Psoas muscle (tissue), 8 donors: ENCODE results near the gene ZBED2. TPM values are rescaled to one million over a fixed set of nuclear protein-coding genes. Genes with fewer than 3 reads are reported as not detected.

Source experiments
- ATAC-seq, 4 donors: fragments of 200-7000 bp; cut with Tn5 transposase; one replicate each; pipeline ENCODE4 v1.9.1; 2020; ENCODE audit warnings: moderate library complexity in 3 of 4, mild to moderate bottlenecking in 2 of 4
- DNase-seq, 2 donors: peaks; one replicate each; pipeline ENCODE4 v3.0.0-alpha.2; 2020
- H3K27ac ChIP-seq: fragments of 200-600 bp; one replicate; pipeline ENCODE4 v1.8.0; 2022
- H3K27me3 ChIP-seq, 3 donors: fragments of 200-600 bp in 1 of 3; one replicate each; pipeline versions ENCODE4 v1.6.1 to v1.8.0; 2013 to 2022; ENCODE audit warnings: low read length in 2 of 3, mild to moderate bottlenecking in 2 of 3, moderate library complexity in 1 of 3; ENCODE audit not compliant: insufficient read depth in 3 of 3
- H3K36me3 ChIP-seq, 2 donors: fragments of 200-600 bp in 1 of 2; one replicate each; pipeline versions ENCODE4 v1.6.1 to v1.8.0; 2013 to 2022; ENCODE audit warnings: low read depth in 1 of 2, mild to moderate bottlenecking in 1 of 2, moderate library complexity in 1 of 2; ENCODE audit not compliant: insufficient read depth in 1 of 2
- H3K4me1 ChIP-seq: fragments of 200-600 bp; one replicate; pipeline ENCODE4 v1.8.0; 2022
- H3K4me3 ChIP-seq: fragments of 200-600 bp; one replicate; pipeline ENCODE4 v1.8.0; 2022; ENCODE audit warnings: mild to moderate bottlenecking
- H3K9me3 ChIP-seq: fragments of 200-600 bp; one replicate; pipeline ENCODE4 v1.8.0; 2022
- CTCF ChIP-seq: fragments of 200-600 bp; IDR thresholded peaks from one replicate; pipeline ENCODE4 v1.8.0; 2022; ENCODE audit warnings: antibody characterized with exemption
- WGBS, 3 donors: extraction: QIAGEN DNeasy Blood & Tissue Kit; methylation state at CpG; one replicate each; pipeline versions ENCODE4 v1.1.6 to v1.1.7; 2013; 5-methylcytosine and 5-hydroxymethylcytosine counted together
- intact Hi-C, 2 donors: fragments of 100-400 bp; cut with DNase I; formaldehyde crosslinking; loops; one replicate each; pipeline versions ENCODE4 v1.11.0 to v1.14.2; 2022
- polyA plus RNA-seq, 3 donors: library from polyadenylated mRNA; stranded (reverse); fragments of 200-250 nt; gene quantifications; one replicate each; pipeline ENCODE4 v1.2.3, GENCODE V29; 2013
- total RNA-seq, 4 donors: library from RNA; stranded (reverse); fragmentation: NEBNext Ultra II Directional in 2 of 4; extraction: Animal tissue kit (Norgen Biotek cat#: 25700) in 2 of 4; gene quantifications; one replicate each; pipeline versions ENCODE4 v1.2.1 to v1.2.4, GENCODE V29; 2021 to 2023
- donor health status: healthy with polysubstance abuse.
- donor health status: DM: no; HTN: no; CAD: no; lungs with moderate emphysema.
- donor health status: Bipolar disorder and iron deficiency.
- donor health status: healthy.
- donor health status: DM: yes; HTN: yes; CAD: no.
- donor health status: DM: no; HTN: no; CAD: no.
- donor health status: DM: no; HTN: no; CAD: no.
- donor health status: DM: yes; HTN: yes; CAD: no.

Gene ZBED2
- total and polyA plus RNA-seq, 7 donors, result not detected

- no peaks in the 10 kb centered on the region for H3K27me3 ChIP-seq
- no peak for TF ChIP-seq CTCF
- H3K4me3 ChIP-seq, result no peak overlapping the region
- H3K36me3 ChIP-seq, result no peaks in the 10 kb centered on the region
- intact Hi-C loops, result no loop called here
- H3K9me3 ChIP-seq, result no peaks in the 10 kb centered on the region
- no peaks in the 10 kb centered on the region for H3K4me1 ChIP-seq
- DNase-seq (no peak), ATAC-seq (no peak)
- no peak overlapping the region for H3K27ac ChIP-seq
Observed at GRCh38 chr3:111588527-111588926, 6.6 kb downstream of the ZBED2 start.

GRCh38 chr3:111585217-111585616, 9.9 kb downstream of the ZBED2 start:
- Histone ChIP-seq H3K4me3 (no peak overlapping the region), H3K36me3 (no peaks in the 10 kb centered on the region), H3K27me3 (peaks cover 0 to 3% (median 0%) of the 10 kb centered on the region in 3 donors), H3K9me3 (no peaks in the 10 kb centered on the region), H3K27ac (no peak overlapping the region), H3K4me1 (no peaks in the 10 kb centered on the region)
- TF ChIP-seq CTCF, result no peak
- DNase-seq (no peak), ATAC-seq (no peak)
- 22 to 34% (median 29%) methylated on average over 1 of the region's 1 CpG for WGBS, 3 donors
- intact Hi-C loops, result no loop called here

GRCh38 chr3:111584744-111585143, 10.4 kb downstream of the ZBED2 start:
- Histone ChIP-seq H3K27ac (no peak overlapping the region), H3K4me3 (no peak overlapping the region), H3K4me1 (no peaks in the 10 kb centered on the region), H3K36me3 (no peaks in the 10 kb centered on the region), H3K9me3 (no peaks in the 10 kb centered on the region), H3K27me3 (peaks cover 0 to 3% (median 0%) of the 10 kb centered on the region in 3 donors)
- no peak for DNase-seq
- intact Hi-C loops, result no loop called here
- WGBS, 3 donors, result 93 to 100% (median 94%) methylated on average over 1 of the region's 1 CpG
- TF ChIP-seq CTCF, result no peak
- ATAC-seq, result no peak

- WGBS, 3 donors, result 68 to 80% (median 69%) methylated on average over 1 of the region's 1 CpG
- intact Hi-C loops, result no loop called here
- no peak overlapping the region for H3K27ac ChIP-seq
- H3K9me3 ChIP-seq, result no peaks in the 10 kb centered on the region
- no peak for TF ChIP-seq CTCF
- H3K4me1 ChIP-seq, result no peaks in the 10 kb centered on the region
- no peaks in the 10 kb centered on the region for H3K36me3 ChIP-seq
- no peak overlapping the region for H3K4me3 ChIP-seq
- H3K27me3 ChIP-seq, result peaks cover 0 to 3% (median 0%) of the 10 kb centered on the region in 3 donors
- no peak for DNase-seq
- ATAC-seq, result no peak
Observed at GRCh38 chr3:111582120-111582474, 13.0 kb downstream of the ZBED2 start.

- 86 to 92% (median 92%) methylated on average over 2 of the region's 2 CpGs for WGBS, 3 donors
- intact Hi-C loops, result no loop called here
- H3K4me1 ChIP-seq, result no peaks in the 10 kb centered on the region
- no peaks in the 10 kb centered on the region for H3K9me3 ChIP-seq
- no peaks in the 10 kb centered on the region for H3K36me3 ChIP-seq
- H3K4me3 ChIP-seq, result no peak overlapping the region
- DNase-seq (no peak), ATAC-seq (no peak)
- peaks cover 0 to 3% (median 0%) of the 10 kb centered on the region in 3 donors for H3K27me3 ChIP-seq
- TF ChIP-seq CTCF, result no peak
- H3K27ac ChIP-seq, result no peak overlapping the region
Observed at GRCh38 chr3:111581403-111582119, 13.6 kb downstream of the ZBED2 start.
